MCF 10A (cell line): ENCODE results near the gene UBE2C. TPM values are rescaled to one million over a fixed set of nuclear protein-coding genes. Genes with fewer than 3 reads are reported as not detected.

Source experiments
- BruUV-seq: library from RNA; stranded (reverse); fragments of 400-500 nt; replicated peaks from 2 replicates; lab custom pipeline; 2021; lab: Mats Ljungman, UMichigan
- CTCF ChIA-PET: fragments of 300-600 bp; sonication (Branson Sonifier 250); formaldehyde crosslinking; extraction: SDS; loops from one replicate; lab custom pipeline; 2021; ENCODE audit warnings: antibody characterized with exemption, inconsistent platforms; lab: Yijun Ruan, JAX
- POLR2A ChIA-PET: fragments of 300-600, 350-650 bp; sonication (Branson Sonifier 250); formaldehyde crosslinking; extraction: SDS; loops from one replicate; lab custom pipeline; 2020; ENCODE audit warnings: antibody characterized with exemption, inconsistent platforms; lab: Yijun Ruan, JAX
- DNase-seq: peaks from one replicate; pipeline ENCODE4 v3.0.0-alpha.2; 2018; ENCODE audit not compliant: unreplicated experiment
- H3K27ac Mint-ChIP-seq: one replicate; pipeline ENCODE4 v1.8.0; 2022; ENCODE audit warnings: mild to moderate bottlenecking, low read depth, mixed read lengths; ENCODE audit not compliant: unreplicated experiment
- H3K27me3 Mint-ChIP-seq: one replicate; pipeline ENCODE4 v1.8.0; 2022; ENCODE audit warnings: mixed read lengths; ENCODE audit not compliant: insufficient read depth, unreplicated experiment
- H3K36me3 Mint-ChIP-seq: one replicate; pipeline ENCODE4 v1.8.0; 2022; ENCODE audit warnings: mild to moderate bottlenecking, moderate library complexity, mixed read lengths; ENCODE audit not compliant: insufficient read depth, unreplicated experiment
- H3K4me1 Mint-ChIP-seq: one replicate; pipeline ENCODE4 v1.8.0; 2022; ENCODE audit warnings: mixed read lengths; ENCODE audit not compliant: insufficient read depth, unreplicated experiment
- H3K4me3 Mint-ChIP-seq: one replicate; pipeline ENCODE4 v1.8.0; 2022; ENCODE audit warnings: mild to moderate bottlenecking, moderate library complexity, mixed read lengths; ENCODE audit not compliant: unreplicated experiment
- H3K9me3 Mint-ChIP-seq: one replicate; pipeline ENCODE4 v1.8.0; 2022; ENCODE audit warnings: mixed read lengths; ENCODE audit not compliant: unreplicated experiment
- intact Hi-C: fragments of 100-400 bp; cut with micrococcal nuclease; formaldehyde crosslinking; loops from 2 replicates; pipeline ENCODE4 v1.14.1; 2022
- total RNA-seq: library from RNA; stranded (reverse); gene quantifications from 2 replicates; pipeline ENCODE4 v1.2.3, GENCODE V29; 2022
- TF ChIP-seq, protein P1 (sequence below): fragments of 200-600 bp; IDR thresholded peaks from one replicate; pipeline ENCODE4 v1.8.0; 2022; ENCODE audit warnings: antibody characterized with exemption, mild to moderate bottlenecking; ENCODE audit not compliant: unreplicated experiment

The UBE2C gene
- total RNA-seq, 1 experiment from 2014 or later, result 107 TPM

DNA sequence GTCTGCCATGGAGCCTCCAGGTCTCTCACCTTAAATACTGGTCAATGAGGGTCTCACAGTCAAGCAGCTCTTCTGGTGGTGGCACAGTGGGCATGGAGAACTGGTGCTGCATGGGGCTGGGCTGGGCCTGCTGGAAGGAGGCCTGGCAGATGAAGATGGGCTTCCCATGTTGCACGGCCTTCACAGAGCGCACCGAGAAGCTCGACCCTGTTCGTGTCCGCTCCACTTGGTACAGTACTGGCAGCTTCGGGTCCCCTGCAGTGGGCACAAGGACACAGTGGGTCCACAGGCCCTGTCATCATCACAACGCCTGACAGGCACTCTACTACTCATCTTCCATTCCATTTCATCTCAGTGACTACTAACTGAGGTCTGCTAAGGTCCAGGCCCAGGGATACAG is 36.0 kb downstream of the UBE2C start:
- Mint-ChIP-seq H3K4me1 (no peaks in the 10 kb centered on the region), H3K27ac (no peak overlapping the region), H3K27me3 (no peaks in the 10 kb centered on the region), H3K36me3 (peaks cover 46% of the 10 kb centered on the region), H3K9me3 (no peaks in the 10 kb centered on the region), H3K4me3 (no peak overlapping the region)
- ChIA-PET POLR2A (interaction anchor here (0.7 kb wide), 1 partner anchor 15 kb away, joined by 3 read pairs; the partner anchor contains the start of gene SNX21), CTCF (interaction anchor here (0.6 to 1.9 kb wide), 3 partner anchors 29 to 242 kb away, joined by 3 to 4 read pairs (median 3); no protein-coding TSS in a partner anchor)
- TF ChIP-seq, protein P1, sequence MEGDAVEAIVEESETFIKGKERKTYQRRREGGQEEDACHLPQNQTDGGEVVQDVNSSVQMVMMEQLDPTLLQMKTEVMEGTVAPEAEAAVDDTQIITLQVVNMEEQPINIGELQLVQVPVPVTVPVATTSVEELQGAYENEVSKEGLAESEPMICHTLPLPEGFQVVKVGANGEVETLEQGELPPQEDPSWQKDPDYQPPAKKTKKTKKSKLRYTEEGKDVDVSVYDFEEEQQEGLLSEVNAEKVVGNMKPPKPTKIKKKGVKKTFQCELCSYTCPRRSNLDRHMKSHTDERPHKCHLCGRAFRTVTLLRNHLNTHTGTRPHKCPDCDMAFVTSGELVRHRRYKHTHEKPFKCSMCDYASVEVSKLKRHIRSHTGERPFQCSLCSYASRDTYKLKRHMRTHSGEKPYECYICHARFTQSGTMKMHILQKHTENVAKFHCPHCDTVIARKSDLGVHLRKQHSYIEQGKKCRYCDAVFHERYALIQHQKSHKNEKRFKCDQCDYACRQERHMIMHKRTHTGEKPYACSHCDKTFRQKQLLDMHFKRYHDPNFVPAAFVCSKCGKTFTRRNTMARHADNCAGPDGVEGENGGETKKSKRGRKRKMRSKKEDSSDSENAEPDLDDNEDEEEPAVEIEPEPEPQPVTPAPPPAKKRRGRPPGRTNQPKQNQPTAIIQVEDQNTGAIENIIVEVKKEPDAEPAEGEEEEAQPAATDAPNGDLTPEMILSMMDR, result no peak
- intact Hi-C loops, result no loop called here
- BruUV-seq, result no TSS peak
- no peak for DNase-seq

GRCh38 chr20:45848969-45849582 is 36.6 kb downstream of the UBE2C start:
- no peak overlapping the region for H3K27ac Mint-ChIP-seq
- POLR2A ChIA-PET, result interaction anchor here (0.7 to 0.9 kb wide), 3 partner anchors 7 to 100 kb away, joined by 4 read pairs; no protein-coding TSS in a partner anchor
- intact Hi-C loops, result no loop called here
- H3K36me3 Mint-ChIP-seq, result peaks cover 40% of the 10 kb centered on the region
- BruUV-seq, result no TSS peak
- H3K4me3 Mint-ChIP-seq, result no peak overlapping the region
- no peak for DNase-seq
- CTCF ChIA-PET, result interaction anchor here (0.6 to 1.9 kb wide), 4 partner anchors 10 to 109 kb away, joined by 3 to 4 read pairs (median 4); no protein-coding TSS in a partner anchor
- TF ChIP-seq, protein P1, result no peak
- no peaks in the 10 kb centered on the region for H3K9me3 Mint-ChIP-seq
- H3K4me1 Mint-ChIP-seq, result no peaks in the 10 kb centered on the region
- no peaks in the 10 kb centered on the region for H3K27me3 Mint-ChIP-seq

- Mint-ChIP-seq H3K36me3 (peaks cover 41% of the 10 kb centered on the region), H3K9me3 (no peaks in the 10 kb centered on the region), H3K27me3 (no peaks in the 10 kb centered on the region), H3K4me3 (no peak overlapping the region), H3K27ac (no peak overlapping the region), H3K4me1 (no peaks in the 10 kb centered on the region)
- no TSS peak for BruUV-seq
- DNase-seq, result no peak
- TF ChIP-seq, protein P1, result no peak
- ChIA-PET POLR2A (interaction anchor here (0.7 kb wide), 1 partner anchor 1500 kb away, joined by 3 read pairs; no protein-coding TSS in a partner anchor), CTCF (interaction anchor here (1.9 kb wide), 1 partner anchor 51 kb away, joined by 4 read pairs; no protein-coding TSS in a partner anchor)
- intact Hi-C loops, result no loop called here
Observed at GRCh38 chr20:45850238-45850637, 37.8 kb downstream of the UBE2C start.

- ChIA-PET CTCF (interaction anchor here (1.7 kb wide), 1 partner anchor 12 kb away, joined by 4 read pairs; no protein-coding TSS in a partner anchor), POLR2A (interaction anchor here (0.5 to 1.2 kb wide), 3 partner anchors 8 to 352 kb away, joined by 3 to 4 read pairs (median 3); partner anchors contain the start of gene SNX21)
- Mint-ChIP-seq H3K27ac (no peak overlapping the region), H3K9me3 (no peaks in the 10 kb centered on the region), H3K36me3 (peaks cover 36% of the 10 kb centered on the region), H3K4me3 (no peak overlapping the region), H3K27me3 (no peaks in the 10 kb centered on the region), H3K4me1 (no peaks in the 10 kb centered on the region)
- no peak for DNase-seq
- intact Hi-C loops, result no loop called here
- TF ChIP-seq, protein P1, result no peak
- no TSS peak for BruUV-seq
Observed at GRCh38 chr20:45850926-45851325, 38.5 kb downstream of the UBE2C start.
